ENCODE results near the gene DDX52.

GRCh38 chr17:37614823-37615222 is 28.4 kb downstream of the DDX52 start:
- TF ChIP-seq REST (IDR thresholded peaks at IDR 0.05; ENCODE audit: borderline replicate concordance in 1 of 2, low read depth in 1 of 2, low read length in 2 of 2) = no peak
- no peak for TF ChIP-seq MEF2D (CRISPR knock-in tag; IDR thresholded peaks at IDR 0.05)
- TF ChIP-seq NR2F2 (IDR thresholded peaks at IDR 0.05; ENCODE audit: borderline replicate concordance, low read depth) = no peak
- TF ChIP-seq ZNF282 (IDR thresholded peaks at IDR 0.05; ENCODE audit: partially characterized antibody) = no peak
- no peak for TF ChIP-seq ZBTB21 (CRISPR knock-in tag; IDR thresholded peaks at IDR 0.05)
- no peak for TF ChIP-seq CTCF (CRISPR knock-in tag; IDR thresholded peaks at IDR 0.05)
- no peak for TF ChIP-seq ATF3 (CRISPR knock-in tag; IDR thresholded peaks at IDR 0.05)
- no peak for TF ChIP-seq SNAI1 (CRISPR knock-in tag; IDR thresholded peaks at IDR 0.05; ENCODE audit: borderline replicate concordance)
- TF ChIP-seq POLR2AphosphoS5 (IDR thresholded peaks at IDR 0.05; ENCODE audit: low read depth, low read length) = no peak
- TF ChIP-seq SKI (IDR thresholded peaks at IDR 0.05; ENCODE audit: partially characterized antibody) = no peak
- no peak for TF ChIP-seq NFE2L2 (IDR thresholded peaks at IDR 0.05; ENCODE audit: low read length)
- TF ChIP-seq CEBPZ (IDR thresholded peaks at IDR 0.05; ENCODE audit: low read length) = no peak
- TF ChIP-seq NBN (conservative IDR thresholded peaks at IDR 0.05) = no peak

All from HepG2 (cell line).